Hepatocyte (in vitro differentiated cells): ENCODE results near the gene CNEP1R1. TPM values are rescaled to one million over a fixed set of nuclear protein-coding genes. Genes with fewer than 3 reads are reported as not detected.

Source experiments
- DNase-seq: peaks from one replicate; pipeline ENCODE4 v3.0.0-alpha.2; 2016; ENCODE audit warnings: low spot score
- H2AFZ ChIP-seq: fragments of 200-600 bp; sonication (generic); 2 replicates; pipeline ENCODE4 v1.6.0; 2016; ENCODE audit warnings: antibody characterized with exemption, mild to moderate bottlenecking
- H3K27ac ChIP-seq: fragments of 200-600 bp; sonication (generic); 2 replicates; pipeline ENCODE4 v1.5.1; 2016; ENCODE audit warnings: mild to moderate bottlenecking
- H3K27me3 ChIP-seq: fragments of 200-600 bp; sonication (generic); 2 replicates; pipeline ENCODE4 v1.6.1; 2016
- H3K36me3 ChIP-seq: fragments of 200-600 bp; sonication (generic); replicated peaks from 2 replicates; pipeline ENCODE4 v1.5.1; 2016; ENCODE audit warnings: low read depth; ENCODE audit not compliant: insufficient read depth
- H3K4me1 ChIP-seq: fragments of 200-600 bp; sonication (generic); 2 replicates; pipeline ENCODE4 v1.5.1; 2016; ENCODE audit warnings: mild to moderate bottlenecking, moderate library complexity; ENCODE audit not compliant: insufficient read depth
- H3K4me2 ChIP-seq: fragments of 200-600 bp; sonication (generic); 2 replicates; pipeline ENCODE4 v1.6.0; 2016
- H3K4me3 ChIP-seq: fragments of 200-600 bp; sonication (generic); 2 replicates; pipeline ENCODE4 v1.5.1; 2016; ENCODE audit warnings: mild to moderate bottlenecking
- H3K79me2 ChIP-seq: fragments of 200-600 bp; sonication (generic); 2 replicates; pipeline ENCODE4 v1.6.0; 2017; ENCODE audit warnings: mild to moderate bottlenecking
- H3K9me2 ChIP-seq: fragments of 200-600 bp; sonication (generic); replicated peaks from 2 replicates; pipeline ENCODE4 v1.6.0; 2017; ENCODE audit warnings: mild to moderate bottlenecking; ENCODE audit not compliant: insufficient read depth
- H3K9me3 ChIP-seq: fragments of 200-600 bp; sonication (generic); 2 replicates; pipeline ENCODE4 v1.5.1; 2016; ENCODE audit warnings: low read depth, mild to moderate bottlenecking
- H4K20me1 ChIP-seq: fragments of 200-600 bp; sonication (generic); 2 replicates; pipeline ENCODE4 v1.6.0; 2016; ENCODE audit warnings: mild to moderate bottlenecking; ENCODE audit not compliant: insufficient read depth, poor library complexity, severe bottlenecking
- EZH2 ChIP-seq: fragments of 200-600 bp; sonication (generic); IDR thresholded peaks from 2 replicates; pipeline ENCODE4 v1.6.1; 2016; ENCODE audit warnings: antibody characterized with exemption, mild to moderate bottlenecking, borderline replicate concordance
- EZH2phosphoT487 ChIP-seq: fragments of 200-600 bp; sonication (generic); IDR thresholded peaks from one replicate; pipeline ENCODE4 v1.6.1; 2018; ENCODE audit warnings: antibody characterized with exemption, mild to moderate bottlenecking, low read depth, moderate library complexity; ENCODE audit not compliant: unreplicated experiment, severe bottlenecking
- WGBS: methylation state at CpG from one replicate; pipeline ENCODE4 v1.1.6; 2016; ENCODE audit warnings: low lambda C conversion rate; ENCODE audit errors: missing lambda C conversion rate; 5-methylcytosine and 5-hydroxymethylcytosine counted together
- polyA plus RNA-seq: library from polyadenylated mRNA; unstranded; fragments of >200 nt; fragmentation: Nextera tagmentation; extraction: Ambion mirVana; gene quantifications from 2 replicates; pipeline ENCODE4 v1.2.1, GENCODE V29; 2016
- total RNA-seq: library from RNA; depleted of rRNA; stranded (reverse); fragments of >200 nt; gene quantifications from 2 replicates; pipeline ENCODE4 v1.2.3, GENCODE V29; 2014
- TF ChIP-seq, protein P1 (sequence below): fragments of 200-600 bp; sonication (generic); IDR thresholded peaks from 2 replicates; pipeline ENCODE4 v1.5.1; 2016; ENCODE audit warnings: antibody characterized with exemption, mild to moderate bottlenecking; ENCODE audit not compliant: poor library complexity

Gene CNEP1R1
- total and polyA plus RNA-seq, 2 experiments from 2014 or later = 23.9 to 25.8 TPM

DNA sequence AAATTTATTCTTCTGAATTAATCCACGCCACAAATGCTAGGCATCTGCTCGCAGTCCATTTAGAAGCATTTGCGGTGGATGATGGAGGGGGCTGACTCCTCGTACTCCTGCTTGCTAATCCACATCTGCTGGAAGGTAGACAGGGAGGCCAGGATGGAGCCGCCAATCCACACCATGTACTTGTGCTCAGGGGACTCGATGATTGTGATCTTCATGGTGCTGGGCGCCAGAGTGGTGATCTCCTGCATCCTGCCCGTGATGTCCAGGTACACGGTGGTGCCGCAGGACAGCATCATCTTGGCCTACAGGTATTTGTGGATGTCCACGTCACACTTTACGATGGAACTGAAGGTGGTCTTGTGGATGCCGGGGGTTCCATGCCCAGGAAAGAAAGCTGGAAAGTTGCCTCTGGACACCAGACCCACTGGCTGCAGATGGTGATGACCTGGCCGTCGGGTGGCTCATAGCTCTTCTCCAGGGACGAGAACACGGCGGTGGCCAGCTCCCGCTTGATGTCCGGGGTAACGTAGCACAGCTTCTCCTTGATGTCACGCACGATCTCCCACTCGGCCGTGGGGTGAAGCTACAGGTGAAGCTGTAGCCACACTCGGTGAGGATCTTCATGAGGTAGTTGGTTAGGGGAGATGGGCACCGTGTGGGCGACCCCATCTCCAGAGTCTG lies 33.2 kb downstream of the CNEP1R1 start:
- WGBS = 94% methylated on average over 28 of the region's 28 CpGs
- no peak for DNase-seq
- Histone ChIP-seq H3K9me2 (no peaks in the 10 kb centered on the region), H4K20me1 (no peaks in the 10 kb centered on the region), H3K36me3 (no peaks in the 10 kb centered on the region), H3K27me3 (no peaks in the 10 kb centered on the region), H2AFZ (no peak overlapping the region), H3K9me3 (no peaks in the 10 kb centered on the region), H3K4me3 (no peak overlapping the region), H3K27ac (no peak overlapping the region), H3K4me1 (no peaks in the 10 kb centered on the region), H3K79me2 (no peaks in the 10 kb centered on the region), H3K4me2 (no peak overlapping the region)
- no peak for TF ChIP-seq EZH2phosphoT487
- TF ChIP-seq, protein P1, sequence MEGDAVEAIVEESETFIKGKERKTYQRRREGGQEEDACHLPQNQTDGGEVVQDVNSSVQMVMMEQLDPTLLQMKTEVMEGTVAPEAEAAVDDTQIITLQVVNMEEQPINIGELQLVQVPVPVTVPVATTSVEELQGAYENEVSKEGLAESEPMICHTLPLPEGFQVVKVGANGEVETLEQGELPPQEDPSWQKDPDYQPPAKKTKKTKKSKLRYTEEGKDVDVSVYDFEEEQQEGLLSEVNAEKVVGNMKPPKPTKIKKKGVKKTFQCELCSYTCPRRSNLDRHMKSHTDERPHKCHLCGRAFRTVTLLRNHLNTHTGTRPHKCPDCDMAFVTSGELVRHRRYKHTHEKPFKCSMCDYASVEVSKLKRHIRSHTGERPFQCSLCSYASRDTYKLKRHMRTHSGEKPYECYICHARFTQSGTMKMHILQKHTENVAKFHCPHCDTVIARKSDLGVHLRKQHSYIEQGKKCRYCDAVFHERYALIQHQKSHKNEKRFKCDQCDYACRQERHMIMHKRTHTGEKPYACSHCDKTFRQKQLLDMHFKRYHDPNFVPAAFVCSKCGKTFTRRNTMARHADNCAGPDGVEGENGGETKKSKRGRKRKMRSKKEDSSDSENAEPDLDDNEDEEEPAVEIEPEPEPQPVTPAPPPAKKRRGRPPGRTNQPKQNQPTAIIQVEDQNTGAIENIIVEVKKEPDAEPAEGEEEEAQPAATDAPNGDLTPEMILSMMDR = no peak
- no peak for TF ChIP-seq EZH2

DNA sequence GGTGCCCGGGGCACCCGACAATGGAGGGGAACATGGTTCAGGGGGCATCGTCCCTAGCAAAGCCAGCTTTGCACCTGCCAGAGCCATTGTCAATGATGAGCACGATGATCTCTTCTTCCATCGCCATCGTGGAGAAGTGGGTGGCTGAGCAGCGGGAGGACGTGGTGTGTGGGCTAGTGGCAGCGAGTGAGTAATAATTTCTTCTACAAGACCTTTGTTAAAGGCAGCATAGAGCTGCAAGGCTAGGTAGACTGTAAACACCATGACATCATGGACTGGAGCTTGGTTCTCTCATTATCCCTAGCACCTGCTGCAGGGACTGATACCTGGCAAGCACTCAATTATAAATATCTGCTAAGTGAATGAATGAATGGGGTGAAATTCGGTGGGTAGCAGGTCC lies 34.1 kb downstream of the CNEP1R1 start:
- 94% methylated on average over 10 of the region's 10 CpGs for WGBS

DNA sequence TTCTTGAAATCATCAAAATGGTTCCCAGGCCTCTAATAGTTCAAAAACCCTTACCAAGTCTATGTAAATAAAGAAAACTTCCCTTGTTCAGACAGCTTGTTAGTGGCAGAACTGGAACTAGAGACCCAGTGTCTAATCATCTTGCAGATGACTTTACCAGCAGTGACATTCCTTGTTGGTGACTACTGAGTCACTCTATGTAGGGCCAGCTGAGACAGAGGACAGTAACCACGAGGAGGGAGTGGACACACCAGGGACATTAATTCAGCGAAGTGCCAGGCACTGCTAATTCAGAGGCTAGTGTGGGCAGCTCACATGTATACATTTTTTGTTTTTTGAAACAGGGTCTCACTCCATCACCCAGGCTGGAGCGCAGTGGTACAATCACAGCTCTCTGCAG lies 34.6 kb downstream of the CNEP1R1 start:
- no peaks in the 10 kb centered on the region for H3K9me3 ChIP-seq
- H3K79me2 ChIP-seq = no peaks in the 10 kb centered on the region
- no peaks in the 10 kb centered on the region for H4K20me1 ChIP-seq
- no peak overlapping the region for H3K4me2 ChIP-seq
- H2AFZ ChIP-seq = no peak overlapping the region
- TF ChIP-seq EZH2phosphoT487 (no peak), EZH2 (no peak)
- TF ChIP-seq, protein P1 = no peak
- no peak overlapping the region for H3K4me3 ChIP-seq
- DNase-seq = no peak
- WGBS = 88% methylated on average over 3 of the region's 3 CpGs
- no peaks in the 10 kb centered on the region for H3K36me3 ChIP-seq
- H3K4me1 ChIP-seq = no peaks in the 10 kb centered on the region
- H3K27me3 ChIP-seq = no peaks in the 10 kb centered on the region
- no peak overlapping the region for H3K27ac ChIP-seq
- no peaks in the 10 kb centered on the region for H3K9me2 ChIP-seq

More for the DNA sequence above, 34.1 kb downstream of the CNEP1R1 start:
- DNase-seq = no peak
- H3K27ac ChIP-seq = no peak overlapping the region
- no peaks in the 10 kb centered on the region for H3K79me2 ChIP-seq
- H3K4me3 ChIP-seq = no peak overlapping the region
- H3K4me2 ChIP-seq = no peak overlapping the region
- H3K36me3 ChIP-seq = no peaks in the 10 kb centered on the region
- no peak overlapping the region for H2AFZ ChIP-seq
- no peaks in the 10 kb centered on the region for H3K9me3 ChIP-seq
- H3K9me2 ChIP-seq = no peaks in the 10 kb centered on the region
- H4K20me1 ChIP-seq = no peaks in the 10 kb centered on the region
- TF ChIP-seq EZH2 = no peak
- no peaks in the 10 kb centered on the region for H3K27me3 ChIP-seq
- no peaks in the 10 kb centered on the region for H3K4me1 ChIP-seq

DNA sequence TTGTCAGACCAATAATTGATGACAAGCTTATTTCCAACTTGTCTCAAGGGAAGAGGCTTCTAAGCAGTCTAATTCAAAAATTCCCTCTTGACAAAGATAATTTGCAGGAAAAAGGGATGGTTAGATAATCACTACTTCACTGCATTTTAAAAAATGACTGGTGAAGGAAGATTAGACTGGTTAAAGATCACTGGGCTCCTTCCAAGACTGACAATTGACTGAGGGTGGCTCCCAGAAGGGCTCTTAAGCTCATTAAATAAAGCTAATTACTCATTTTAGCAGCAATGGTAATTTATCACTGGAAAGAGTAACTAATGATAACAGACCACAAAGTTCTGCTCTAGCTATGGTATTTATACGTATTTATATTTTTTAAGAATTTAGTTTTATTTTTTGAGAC lies 36.3 kb downstream of the CNEP1R1 start:
- Histone ChIP-seq H3K36me3 (no peaks in the 10 kb centered on the region), H3K27ac (no peak overlapping the region), H4K20me1 (no peaks in the 10 kb centered on the region), H2AFZ (no peak overlapping the region), H3K9me3 (no peaks in the 10 kb centered on the region), H3K4me3 (no peak overlapping the region), H3K27me3 (no peaks in the 10 kb centered on the region), H3K4me2 (no peak overlapping the region), H3K4me1 (no peaks in the 10 kb centered on the region), H3K9me2 (no peaks in the 10 kb centered on the region), H3K79me2 (no peaks in the 10 kb centered on the region)
- no peak for DNase-seq
- TF ChIP-seq, protein P1 = no peak
- WGBS = 89% methylated on average over 1 of the region's 1 CpG
